Measurements from ENCODE around the gene CENPM.

The CENPM gene

DNA sequence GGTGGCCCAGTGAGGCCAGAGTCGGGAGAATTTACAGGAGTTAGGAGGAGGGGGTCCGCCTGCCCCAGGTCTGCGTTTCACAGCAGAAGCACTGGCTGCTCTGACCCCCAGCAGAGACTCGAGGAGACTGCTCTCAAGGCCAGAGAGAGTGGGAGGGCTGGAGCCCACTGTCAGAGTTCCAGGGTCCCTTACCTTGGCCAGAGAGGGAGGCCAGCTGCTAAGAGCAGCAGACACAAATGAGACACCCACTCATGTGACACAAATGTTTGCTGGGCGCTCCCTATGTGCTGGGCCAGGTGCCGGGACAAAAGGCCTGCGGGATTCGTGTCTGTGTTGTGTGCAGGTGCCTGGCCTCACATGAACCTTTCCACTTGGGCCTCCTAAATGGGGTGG, 17.5 kb downstream of the CENPM start:
- no peak for DNase-seq

DNA sequence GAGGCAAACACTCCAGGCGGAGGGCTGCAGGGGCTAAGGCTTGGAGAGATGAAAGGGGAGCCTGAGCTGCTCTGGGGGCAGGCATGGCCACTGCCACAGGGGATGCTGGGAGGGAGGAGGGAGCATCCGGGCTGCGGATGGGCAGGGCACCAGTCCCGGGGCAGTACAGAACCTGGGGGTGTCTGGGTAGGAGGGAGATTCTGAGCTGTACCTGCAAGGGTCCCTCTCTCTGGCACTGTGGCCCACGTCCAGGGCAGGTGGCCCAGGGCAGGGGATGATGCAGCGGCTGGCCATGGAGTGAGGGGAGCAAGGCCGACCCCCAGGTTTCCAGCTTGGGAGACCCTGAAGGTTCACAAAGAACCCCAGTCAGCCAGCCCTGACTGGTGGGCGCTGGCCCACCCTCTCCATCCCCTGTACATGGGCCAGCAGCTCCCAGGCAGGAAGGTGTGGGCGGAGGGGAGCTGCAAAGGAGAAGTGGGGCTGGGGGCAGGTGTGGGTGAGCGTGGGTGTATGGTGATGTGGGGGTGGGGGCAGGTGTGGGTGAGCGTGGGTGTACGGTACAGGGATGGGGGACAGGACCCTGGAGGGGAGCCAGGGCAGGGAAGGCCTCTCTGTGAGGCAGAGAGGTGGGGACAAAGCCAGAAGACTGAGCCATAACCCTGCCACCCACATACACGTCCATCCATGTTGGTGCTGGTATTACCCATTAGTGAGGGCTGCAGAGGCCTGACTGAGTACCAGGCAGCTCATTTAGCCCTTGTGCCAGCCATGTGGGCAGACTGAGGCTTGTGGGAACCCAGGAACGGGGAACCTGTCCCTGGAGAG, 18.1 kb downstream of the CENPM start:
- peak; percentile 68 for DNase-seq

DNA sequence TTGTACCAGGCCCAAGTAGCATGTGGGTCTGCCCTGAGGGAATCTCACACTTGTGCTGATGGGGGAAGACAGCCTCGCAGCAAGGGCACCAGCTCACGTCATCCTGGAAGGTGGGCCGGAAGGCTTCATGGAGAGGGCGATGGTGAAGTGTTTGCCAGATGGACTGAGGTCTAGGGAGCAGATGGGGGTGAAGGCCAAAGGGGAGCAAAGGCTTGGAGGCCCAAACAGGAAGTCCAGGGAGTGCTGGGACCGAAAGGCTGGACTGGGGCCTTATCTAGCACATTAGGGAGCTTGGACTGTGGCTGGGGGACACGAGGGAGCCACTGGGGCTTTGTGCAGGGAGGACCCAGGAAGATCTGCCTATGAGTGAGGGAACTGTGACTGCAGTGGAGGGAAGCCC, 19.1 kb downstream of the CENPM start:
- no peak for DNase-seq

DNA sequence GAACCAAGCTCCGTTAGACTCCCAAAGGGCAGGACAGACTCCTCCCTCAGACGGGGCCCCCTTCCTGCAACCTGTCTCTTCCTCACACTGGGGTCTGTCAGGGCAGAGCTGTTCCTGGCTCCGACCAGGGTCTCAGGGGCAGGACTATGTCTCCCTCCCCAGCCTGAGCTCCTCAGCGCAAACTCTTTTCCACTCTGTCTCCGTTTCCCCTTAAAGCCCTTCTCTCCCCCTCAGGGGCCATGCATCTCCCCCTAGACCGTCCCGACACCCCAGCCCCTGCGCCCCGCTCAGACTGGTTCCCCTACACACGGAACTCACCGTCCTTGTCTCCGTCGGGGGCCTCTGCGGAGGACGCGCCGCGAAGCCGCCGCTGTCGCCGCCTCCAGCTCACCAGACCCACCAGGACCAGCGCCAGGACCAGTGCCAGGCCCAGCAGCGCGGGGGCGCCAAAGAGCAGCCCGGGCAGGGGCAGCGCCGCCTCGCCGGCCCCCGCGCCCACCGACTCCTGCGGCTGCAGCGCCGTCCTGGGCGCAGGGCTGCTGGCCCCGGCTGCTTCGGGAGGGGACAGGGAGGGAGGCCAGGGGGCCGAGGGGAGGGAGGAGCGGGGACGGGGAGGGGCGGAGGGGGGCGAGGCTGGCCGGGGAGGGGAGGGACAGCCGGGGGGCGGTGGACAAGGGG, 21.0 kb downstream of the CENPM start:
- peak; percentile 78 for DNase-seq

DNA sequence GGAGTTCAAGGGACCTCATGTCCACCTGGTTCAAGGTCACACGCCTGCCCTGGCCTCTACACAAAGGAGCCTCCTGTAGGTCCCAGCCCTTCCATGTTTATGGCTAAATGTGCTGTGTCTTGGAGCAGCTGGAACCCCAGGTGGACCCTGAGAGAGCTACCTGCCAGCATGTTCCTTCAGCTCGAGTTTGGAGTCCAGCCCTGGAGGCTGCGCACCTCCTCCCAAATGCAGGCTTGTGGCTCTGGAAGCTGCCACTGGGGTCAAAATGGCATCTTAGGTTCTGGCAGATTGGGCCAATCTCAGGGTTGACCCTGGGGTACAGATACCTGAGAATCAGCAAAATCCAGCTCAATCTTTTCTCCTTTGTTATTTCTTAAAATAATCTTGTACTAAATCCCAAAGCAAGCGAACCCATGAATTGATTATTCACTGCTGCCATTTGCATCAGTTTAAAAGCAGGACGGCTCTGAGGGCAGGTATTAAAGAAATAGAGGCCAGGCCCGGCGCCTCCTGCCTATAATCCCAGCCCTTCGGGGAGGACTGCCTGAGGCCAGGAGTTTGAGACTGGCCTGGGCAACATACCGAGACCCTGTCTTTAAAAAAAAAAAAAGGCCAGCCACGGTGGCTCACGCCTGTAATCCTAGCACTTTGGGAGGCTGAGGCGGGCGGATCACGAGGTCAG, 23.2 kb downstream of the CENPM start:
- no peak for DNase-seq

DNA sequence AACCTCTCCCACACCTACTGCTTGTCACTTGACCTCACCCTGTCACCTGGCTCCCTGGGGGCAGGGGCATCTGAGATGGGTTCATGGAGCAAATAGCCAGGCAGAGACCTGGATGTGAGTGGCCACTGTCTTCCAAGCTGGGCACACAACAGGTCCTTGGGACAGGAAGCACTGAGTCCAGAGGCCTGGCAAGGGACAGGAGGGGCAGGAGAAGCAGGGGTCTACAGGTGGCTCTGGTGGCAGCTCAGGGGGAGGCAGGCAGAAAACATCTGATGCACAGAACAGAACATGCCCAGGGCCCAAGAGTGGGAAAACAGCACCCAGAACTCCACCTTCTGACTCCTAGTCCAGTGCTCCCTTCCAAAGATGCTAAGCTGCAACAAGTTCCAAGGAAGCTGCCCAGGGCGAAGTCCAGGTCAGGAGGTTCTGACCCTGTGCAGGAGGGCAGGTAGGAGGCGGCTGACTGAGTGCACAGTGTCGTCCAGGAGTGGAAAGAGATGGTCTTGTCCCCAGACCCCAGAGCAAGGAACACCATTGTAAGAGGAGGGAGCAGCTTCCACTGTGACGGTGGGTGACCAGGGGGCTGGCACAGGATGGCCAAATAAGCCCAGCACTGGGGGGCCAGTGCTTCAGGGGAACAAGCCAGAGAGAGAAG, 23.9 kb downstream of the CENPM start:
- DNase-seq = no peak

DNA sequence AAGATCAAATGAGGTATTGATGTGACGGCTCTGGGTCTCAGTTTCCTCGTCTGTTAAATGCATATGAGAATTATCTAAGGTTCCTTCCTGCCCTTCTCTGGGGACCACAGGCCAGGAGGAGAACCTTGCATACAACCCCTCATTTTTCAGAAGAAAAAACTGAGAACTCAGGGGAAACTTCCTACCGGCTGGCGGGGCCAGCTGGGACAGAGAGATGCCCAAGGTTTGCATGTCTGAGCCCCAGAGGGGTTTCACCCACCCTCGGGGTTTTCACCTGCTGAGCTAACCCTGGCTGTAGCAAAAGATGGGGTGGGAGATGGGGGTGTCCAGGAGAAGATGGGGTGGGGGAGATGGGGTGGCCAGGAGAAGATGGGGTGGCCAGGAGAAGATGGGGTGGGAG, 24.6 kb downstream of the CENPM start:
- no peak for DNase-seq

DNA sequence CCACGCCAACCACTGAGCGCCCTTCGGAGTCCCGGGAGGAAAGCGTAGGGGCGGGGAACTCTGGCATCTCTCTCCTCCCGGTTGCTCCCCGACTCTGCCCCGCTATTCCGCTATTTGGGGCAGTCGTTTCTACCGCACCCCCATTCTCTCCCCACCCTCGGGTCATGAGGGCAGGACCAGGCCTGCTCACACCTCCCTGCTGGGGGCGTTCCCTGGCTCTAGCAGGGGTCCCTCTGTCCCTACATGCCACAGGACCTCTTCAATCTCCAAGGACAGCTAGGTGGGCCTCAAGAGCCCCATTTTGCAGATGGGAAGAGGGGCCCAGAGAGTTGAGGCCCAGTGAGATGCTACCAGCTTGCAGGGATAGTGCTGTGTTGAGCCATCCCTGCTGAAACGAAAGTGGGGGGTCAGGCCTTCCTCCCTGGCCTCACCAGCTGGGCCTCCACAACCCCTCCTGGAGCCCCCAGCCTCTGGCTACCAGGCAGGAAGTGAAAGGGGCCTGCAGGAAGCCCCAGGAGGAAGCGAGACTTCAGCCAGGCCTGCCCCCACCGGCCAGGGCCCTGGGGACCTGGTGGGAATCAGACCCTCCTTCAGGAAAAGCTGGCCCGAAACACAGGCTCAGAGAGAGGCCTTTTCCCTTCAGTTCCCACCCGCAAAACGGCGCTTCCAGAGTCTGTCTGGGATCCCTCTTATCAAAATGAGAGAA, 26.5 kb downstream of the CENPM start:
- peak; percentile 68 for DNase-seq

DNA sequence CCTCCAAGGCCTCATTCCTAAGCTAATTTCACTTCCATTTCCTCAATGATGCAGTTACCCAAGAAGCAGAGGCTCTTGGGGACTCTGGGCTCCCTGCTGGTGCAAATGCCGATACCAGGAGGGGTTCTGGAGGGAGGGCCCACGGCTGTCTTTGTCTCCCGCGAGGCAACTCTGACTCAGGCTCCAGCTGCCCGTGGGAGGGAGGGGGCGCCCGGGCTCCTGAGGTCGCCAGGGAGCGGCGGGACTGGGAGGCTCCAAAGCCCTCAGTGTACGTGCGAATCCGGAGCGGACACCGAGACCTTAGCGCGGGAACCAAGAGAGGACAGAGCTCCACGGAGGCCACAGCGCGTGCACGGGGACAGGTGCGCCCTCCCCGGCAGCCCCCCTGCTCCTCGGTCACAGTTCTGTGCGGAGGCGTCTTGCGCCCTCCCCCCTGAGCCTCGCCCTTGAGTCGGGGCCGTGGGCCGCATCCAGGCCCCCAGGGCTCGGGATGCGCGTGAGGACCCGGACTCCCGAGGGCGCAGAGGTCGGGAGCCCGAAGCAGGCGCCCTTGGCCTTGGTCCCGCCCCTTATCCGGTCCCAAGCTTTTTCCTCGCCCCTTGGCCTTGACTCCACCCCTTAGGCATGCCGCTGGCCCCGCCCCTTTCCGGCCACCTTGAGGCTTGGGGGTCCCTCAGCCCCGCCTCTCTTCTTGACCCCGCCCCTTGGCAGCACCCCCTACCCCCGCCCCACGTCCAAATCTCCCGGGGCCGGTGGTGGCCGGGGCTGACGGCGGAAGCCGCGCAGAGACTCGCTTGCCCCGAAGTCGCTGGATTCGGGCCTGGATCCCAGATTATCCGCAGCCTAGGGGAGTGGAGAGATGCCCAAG, 27.4 kb downstream of the CENPM start:
- peak; percentile 78 for DNase-seq

DNA sequence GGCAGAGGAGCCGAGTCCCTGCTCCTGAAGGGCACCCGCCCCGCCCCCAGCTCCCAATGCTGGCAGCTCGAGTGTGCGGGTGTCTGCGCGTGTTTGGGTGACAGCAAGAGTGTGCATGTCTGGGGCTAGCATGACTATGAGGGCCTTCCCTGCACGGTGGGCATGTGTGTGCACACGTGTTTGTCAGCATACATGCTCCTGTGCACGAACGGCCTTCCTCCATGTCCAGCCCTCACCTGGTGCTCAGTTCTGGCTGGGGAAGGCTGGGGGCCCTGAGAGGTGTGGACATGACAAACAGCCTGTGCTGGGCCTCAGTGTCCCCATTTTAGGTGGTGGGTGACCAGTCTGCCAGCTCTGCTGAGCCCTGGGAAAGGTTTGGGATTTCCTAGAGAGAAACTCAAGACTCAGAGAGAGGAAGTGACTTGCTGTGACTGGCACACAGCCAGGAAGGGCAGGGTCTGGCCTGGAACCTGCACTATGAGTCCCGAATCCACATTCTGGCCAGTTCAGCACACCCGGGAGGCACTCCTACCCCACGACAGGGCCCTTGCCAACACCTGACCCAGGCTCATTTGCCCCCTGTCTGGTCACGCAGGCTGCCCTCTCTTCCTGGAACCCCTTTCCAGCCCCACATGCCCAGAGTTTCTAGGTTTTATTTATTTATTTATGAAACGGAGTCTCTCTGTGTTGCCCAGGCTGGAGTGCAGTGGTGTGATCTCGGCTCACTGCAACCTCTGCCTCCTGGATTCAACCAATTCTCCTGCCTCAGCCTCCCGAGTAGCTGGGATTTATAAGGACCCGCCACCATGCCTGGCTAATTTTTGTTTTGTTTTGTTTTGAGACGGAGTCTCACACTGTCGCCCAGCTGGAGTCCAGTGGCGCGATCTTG, 28.8 kb downstream of the CENPM start:
- peak; percentile 48 for DNase-seq

DNA sequence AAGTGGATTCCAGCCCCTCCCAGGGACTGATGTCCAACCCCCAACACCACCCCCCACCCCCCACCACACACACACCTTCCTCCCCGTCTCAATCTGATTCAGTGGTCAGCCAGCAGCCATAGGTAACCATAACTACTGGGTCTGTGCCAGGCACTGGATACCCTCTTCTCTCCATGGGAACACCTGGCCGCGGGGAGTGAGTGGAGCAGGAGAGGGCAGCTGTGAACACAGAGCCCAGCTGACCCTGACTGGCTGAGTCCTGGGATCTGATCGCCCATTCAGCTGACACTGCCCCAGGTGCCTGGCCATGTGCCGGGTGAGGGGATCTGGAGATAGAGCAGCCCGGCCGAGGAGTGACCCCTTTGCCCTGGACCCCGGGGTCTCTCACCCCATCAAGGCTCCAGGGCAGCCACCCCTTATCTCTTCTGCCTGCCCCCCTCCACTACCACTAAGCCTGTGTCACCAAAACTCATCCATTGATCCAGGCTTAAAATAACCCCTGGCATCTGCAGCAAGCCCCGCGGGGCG, 29.5 kb downstream of the CENPM start:
- no peak for DNase-seq

DNA sequence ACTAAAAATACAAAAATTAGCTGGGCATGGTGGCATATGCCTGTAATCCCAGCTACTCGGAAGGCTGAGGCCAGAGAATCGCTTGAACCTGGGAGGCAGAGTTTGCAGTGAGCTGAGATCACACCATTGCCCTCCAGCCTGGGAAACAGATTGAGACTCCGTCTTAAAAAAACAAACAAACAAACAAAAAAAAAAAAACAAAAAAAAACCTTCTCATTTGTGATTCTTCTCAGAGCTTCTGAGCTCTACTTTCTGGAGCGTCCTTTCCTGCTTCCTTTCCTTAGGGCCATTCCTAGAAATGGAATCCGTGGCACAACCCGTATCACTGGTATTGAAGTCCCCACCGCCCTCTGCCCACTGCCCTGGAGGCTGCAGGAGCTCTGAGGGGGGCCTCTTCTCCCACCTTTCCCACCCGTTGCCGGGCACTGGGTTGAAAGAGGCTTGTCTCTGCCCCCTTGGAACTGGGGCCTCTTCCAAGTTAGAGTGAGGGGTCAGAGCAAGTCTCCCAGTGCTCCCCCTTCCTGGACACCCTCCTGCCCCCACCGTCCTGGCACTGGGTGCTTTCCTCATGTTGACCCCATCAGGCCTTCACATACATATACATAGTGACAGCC, 30.1 kb downstream of the CENPM start:
- DNase-seq = no peak

DNA sequence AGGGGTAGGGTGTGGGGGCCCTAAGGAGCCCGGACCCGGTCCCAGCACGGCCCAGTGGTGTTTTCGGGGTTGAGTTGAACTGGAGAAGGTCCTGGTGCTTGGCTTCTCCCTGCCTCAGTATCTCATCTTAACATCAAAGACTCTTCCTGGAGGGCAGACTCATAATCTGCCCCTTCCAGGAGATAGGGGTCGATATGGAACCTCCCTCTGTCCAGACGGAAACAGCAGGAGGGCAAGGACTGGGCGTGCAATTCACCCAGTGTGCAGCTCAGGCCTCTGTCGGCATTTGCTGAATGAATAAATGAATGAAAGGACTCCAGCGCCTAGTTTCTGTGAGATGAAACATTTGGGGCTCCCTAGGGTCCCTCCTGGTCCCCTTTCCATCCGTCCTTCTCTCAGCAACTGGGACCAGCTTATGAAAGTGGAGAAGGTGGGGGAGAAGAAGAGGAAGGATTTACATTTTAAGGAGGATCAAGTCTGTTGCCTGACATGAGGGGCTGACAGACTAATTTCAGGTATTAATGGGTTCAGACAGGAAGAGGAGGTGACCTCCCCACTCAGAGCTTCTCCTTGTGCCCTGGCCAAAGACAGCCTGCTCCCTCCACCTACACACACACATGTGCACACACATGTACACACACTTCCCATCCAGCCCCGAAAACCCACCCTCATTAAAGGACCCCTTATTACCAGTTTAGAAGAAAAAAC, 31.0 kb downstream of the CENPM start:
- no peak for DNase-seq

DNA sequence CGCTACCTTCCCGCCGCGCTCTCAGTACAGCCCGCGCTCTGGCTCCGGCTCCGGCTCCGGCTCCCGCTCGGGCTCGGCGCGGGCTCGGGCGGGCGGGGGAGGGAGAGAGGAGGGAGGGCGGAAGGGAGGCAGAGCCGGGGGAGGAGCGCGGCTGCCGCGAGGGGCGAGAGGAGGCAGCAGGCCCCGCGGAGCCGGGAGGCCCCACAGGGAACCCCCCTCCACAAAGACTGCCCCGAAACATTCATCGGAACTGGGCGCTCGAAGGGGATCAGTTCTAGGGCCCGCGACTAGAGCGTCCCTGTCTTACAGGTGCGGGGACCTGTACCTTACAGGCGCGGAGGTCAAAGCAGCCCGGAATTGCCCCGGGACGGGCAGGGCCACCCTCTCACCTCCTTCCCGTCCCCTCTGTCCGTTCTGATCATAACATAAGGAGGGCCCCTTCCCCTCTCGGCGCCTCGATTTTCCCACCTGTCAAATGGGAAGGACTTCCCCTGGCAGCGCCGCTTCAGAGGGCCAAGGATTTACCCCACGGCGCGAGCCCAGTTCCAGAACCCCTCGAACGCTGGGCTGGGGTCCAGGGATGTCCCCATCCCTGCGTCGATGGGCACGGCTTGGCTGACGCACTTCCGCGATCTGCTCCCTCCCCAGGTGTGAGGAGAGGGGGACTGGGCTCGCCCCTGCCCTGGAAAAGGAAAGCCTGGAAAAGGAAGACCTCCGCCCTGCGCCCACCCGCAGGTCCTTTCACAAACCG, 31.7 kb downstream of the CENPM start, which contains the start of gene SHISA8:
SHISA8 (minus strand) TSS at position 40 of the 751 bp plus-strand sequence. CDS start 407 bp downstream, outside the sequence.
- DNase-seq = peak; percentile 65

DNA sequence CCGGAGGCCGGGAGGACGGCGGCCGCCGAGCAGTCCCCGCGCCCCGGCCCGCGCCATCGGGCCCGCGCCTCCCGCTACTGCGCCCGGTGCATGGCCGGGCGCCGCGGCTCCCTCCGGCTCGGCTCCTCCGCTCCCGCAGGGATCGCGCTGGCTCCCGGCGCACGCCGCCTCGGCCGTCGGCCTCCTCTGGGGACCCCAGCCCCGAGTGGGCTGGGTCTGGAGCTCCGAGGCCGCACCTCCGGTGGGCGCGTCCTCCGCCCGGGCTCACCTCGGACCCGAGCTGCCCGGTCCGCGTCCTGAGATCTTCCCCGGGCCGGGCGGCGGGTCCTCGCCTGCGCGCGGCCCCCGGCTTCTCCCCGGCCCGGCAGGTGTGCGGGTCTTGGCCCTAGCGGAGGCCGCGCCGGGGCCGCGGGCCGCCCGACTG, 32.3 kb downstream of the CENPM start:
- DNase-seq = no peak

DNA sequence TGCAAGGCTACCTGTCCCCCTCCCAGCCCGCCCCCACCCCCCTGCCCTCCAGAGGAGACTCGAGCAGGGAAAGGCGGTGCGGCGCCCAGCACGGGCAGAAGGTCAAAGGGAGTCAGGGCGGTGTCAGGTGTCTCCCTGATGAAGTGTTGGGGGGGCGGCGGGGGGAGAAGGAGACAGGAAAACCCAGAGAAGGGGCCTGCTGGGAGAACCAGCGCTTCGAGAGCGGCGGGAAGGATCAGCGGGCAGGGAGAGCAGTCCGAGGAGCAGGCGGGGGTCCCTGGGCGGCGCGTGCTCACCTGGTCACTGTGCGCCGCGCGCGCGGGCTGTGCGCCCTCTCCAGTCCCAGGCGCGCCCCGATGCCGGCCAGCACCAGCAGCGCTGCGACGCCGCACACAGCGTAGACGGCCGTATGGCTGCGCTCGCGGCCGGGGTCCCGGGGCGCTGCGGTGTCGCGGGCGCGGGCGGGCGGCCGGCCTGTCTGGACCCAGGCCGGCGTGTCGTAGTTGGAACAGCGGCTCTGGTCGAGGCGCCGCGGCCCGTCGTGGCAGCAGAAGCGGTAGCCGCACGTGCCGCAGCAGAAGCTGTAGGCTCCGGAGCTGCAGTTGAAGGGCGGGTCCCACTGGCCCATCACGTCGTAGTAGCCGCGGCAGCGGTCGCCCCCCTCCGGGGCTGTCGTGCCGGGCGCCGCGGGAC, 33.0 kb downstream of the CENPM start:
- no peak for DNase-seq

DNA sequence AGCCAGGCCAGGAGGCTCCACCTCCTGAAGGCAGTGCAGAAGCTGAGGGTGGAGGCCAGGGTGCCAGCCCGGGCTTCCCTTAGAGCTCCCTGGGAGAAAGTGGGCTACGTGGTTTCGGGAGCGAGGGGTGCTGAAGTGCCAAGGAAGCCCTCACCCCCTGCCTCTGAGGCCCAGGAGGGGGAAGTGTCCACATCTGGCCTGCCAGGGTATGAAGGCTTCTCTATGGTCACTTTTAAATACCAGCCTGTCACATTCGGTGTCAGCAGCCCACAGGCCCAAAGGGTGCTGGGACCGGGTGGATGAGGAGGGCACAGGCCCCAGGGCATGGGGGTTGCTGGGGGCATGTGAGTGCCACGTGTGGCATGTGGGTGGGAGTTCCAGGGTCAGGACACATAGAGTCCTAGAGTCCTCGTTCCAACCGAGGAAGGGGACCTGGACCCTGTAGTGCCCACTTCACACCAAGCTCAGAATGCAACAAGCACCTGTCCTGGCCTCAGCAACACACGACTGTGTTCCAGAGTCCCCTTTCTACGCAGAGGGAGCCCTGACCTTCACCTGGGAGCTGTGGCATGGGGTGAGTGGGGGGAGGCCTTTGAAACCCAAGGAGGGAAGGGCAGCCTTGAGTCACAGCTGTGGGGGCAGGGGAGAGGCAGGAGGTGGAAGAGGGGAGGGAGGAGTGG, 33.8 kb downstream of the CENPM start:
- DNase-seq = no peak

All from CD4-positive, alpha-beta T cell treated with Interleukin-15 for 1 hour (primary cell).